Fibroblast of lung (primary cell): ENCODE results near the gene DCHS2.

Experiments used
- EZH2 ChIP-seq: IDR thresholded peaks from 2 replicates; pipeline ENCODE4 v1.5.1; 2012; ENCODE audit warnings: low read length, control low read depth, mild to moderate bottlenecking; ENCODE audit errors: missing control alignments
- TF ChIP-seq, protein P1 (sequence below), 2 donors: IDR thresholded peaks in 1 of 2; conservative IDR thresholded peaks in 1 of 2; 1 replicate in 1 of 2; 2 replicates in 1 of 2; pipeline ENCODE4 v1.5.1; 2011 to 2012; ENCODE audit warnings: low read length in 2 of 2, control low read depth in 1 of 2, inconsistent platforms in 1 of 2, low read depth in 1 of 2, mild to moderate bottlenecking in 1 of 2

- no peak for TF ChIP-seq EZH2
- TF ChIP-seq, protein P1, sequence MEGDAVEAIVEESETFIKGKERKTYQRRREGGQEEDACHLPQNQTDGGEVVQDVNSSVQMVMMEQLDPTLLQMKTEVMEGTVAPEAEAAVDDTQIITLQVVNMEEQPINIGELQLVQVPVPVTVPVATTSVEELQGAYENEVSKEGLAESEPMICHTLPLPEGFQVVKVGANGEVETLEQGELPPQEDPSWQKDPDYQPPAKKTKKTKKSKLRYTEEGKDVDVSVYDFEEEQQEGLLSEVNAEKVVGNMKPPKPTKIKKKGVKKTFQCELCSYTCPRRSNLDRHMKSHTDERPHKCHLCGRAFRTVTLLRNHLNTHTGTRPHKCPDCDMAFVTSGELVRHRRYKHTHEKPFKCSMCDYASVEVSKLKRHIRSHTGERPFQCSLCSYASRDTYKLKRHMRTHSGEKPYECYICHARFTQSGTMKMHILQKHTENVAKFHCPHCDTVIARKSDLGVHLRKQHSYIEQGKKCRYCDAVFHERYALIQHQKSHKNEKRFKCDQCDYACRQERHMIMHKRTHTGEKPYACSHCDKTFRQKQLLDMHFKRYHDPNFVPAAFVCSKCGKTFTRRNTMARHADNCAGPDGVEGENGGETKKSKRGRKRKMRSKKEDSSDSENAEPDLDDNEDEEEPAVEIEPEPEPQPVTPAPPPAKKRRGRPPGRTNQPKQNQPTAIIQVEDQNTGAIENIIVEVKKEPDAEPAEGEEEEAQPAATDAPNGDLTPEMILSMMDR (conservative IDR thresholded peaks at IDR 0.05 in 1 of 2, IDR thresholded peaks at IDR 0.05 in 1 of 2; ENCODE audit: low read depth in 1 of 2, low read length in 2 of 2), result no peak
Measured at GRCh38 chr4:154497889-154498288, 6.3 kb upstream of the DCHS2 start.
